DOHH2 (cell line): ENCODE data around the gene DPYD.

Experiments
- H3F3A ChIP-seq: fragments of 200-600 bp; sonication (generic), shearing (Covaris generic); 2 replicates; pipeline ENCODE4 v1.6.0; 2016; ENCODE audit warnings: antibody characterized with exemption, mild to moderate bottlenecking; ENCODE audit not compliant: control insufficient read depth, insufficient read depth
- H3K27ac ChIP-seq: fragments of 200-600 bp; sonication (generic); 2 replicates; pipeline ENCODE4 v1.5.1; 2014; ENCODE audit warnings: low read depth, mild to moderate bottlenecking, low read length, moderate library complexity
- H3K27me3 ChIP-seq: fragments of 200-600 bp; sonication (generic); 2 replicates; pipeline ENCODE4 v1.6.1; 2014; ENCODE audit warnings: mild to moderate bottlenecking, low read length, mixed read lengths; ENCODE audit not compliant: control insufficient read depth
- H3K36me3 ChIP-seq: fragments of 200-600 bp; sonication (generic); 2 replicates; pipeline ENCODE4 v1.6.1; 2014; ENCODE audit warnings: mild to moderate bottlenecking, low read length, moderate library complexity, mixed read lengths; ENCODE audit not compliant: control insufficient read depth
- H3K4me1 ChIP-seq: fragments of 200-600 bp; sonication (generic); 2 replicates; pipeline ENCODE4 v1.6.1; 2014; ENCODE audit warnings: mild to moderate bottlenecking, low read length, mixed read lengths; ENCODE audit not compliant: control insufficient read depth
- H3K4me2 ChIP-seq: fragments of 200-600 bp; sonication (generic); 2 replicates; pipeline ENCODE4 v1.6.0; 2014; ENCODE audit warnings: mild to moderate bottlenecking, low read length, moderate library complexity
- H3K4me3 ChIP-seq: fragments of 200-600 bp; sonication (generic); 2 replicates; pipeline ENCODE4 v1.5.1; 2014; ENCODE audit warnings: mild to moderate bottlenecking, low read length, mixed read lengths
- H3K79me2 ChIP-seq: fragments of 200-600 bp; sonication (generic); 2 replicates; pipeline ENCODE4 v1.6.1; 2014; ENCODE audit warnings: mild to moderate bottlenecking, low read length, mixed read lengths; ENCODE audit not compliant: control insufficient read depth
- H3K9me2 ChIP-seq: fragments of 200-600 bp; sonication (generic); replicated peaks from 2 replicates; pipeline ENCODE4 v1.6.1; 2014; ENCODE audit warnings: mild to moderate bottlenecking, low read length, mixed read lengths; ENCODE audit not compliant: control insufficient read depth
- H3K9me3 ChIP-seq: fragments of 200-600 bp; sonication (generic); 2 replicates; pipeline ENCODE4 v1.6.1; 2014; ENCODE audit warnings: antibody characterized with exemption, low read length, mixed read lengths; ENCODE audit not compliant: control insufficient read depth, insufficient read depth
- H4K20me1 ChIP-seq: fragments of 200-600 bp; sonication (generic); 2 replicates; pipeline ENCODE4 v1.6.0; 2014; ENCODE audit warnings: low read depth, mild to moderate bottlenecking, antibody characterized with exemption, low read length, moderate library complexity; ENCODE audit not compliant: control insufficient read depth, insufficient read depth
- EZH2phosphoT487 ChIP-seq: fragments of 200-600 bp; sonication (generic); IDR thresholded peaks from 2 replicates; pipeline ENCODE4 v1.6.1; 2017; ENCODE audit warnings: borderline replicate concordance, mild to moderate bottlenecking, antibody characterized with exemption, low read length, moderate library complexity, mixed read lengths
- TF ChIP-seq, protein P1 (sequence below): fragments of 200-600 bp; sonication (generic); IDR thresholded peaks from one replicate; pipeline ENCODE4 v1.5.1; 2014; ENCODE audit warnings: antibody characterized with exemption, mild to moderate bottlenecking, low read depth, low read length; ENCODE audit not compliant: poor library complexity, severe bottlenecking

The DPYD gene

GRCh38 chr1:97660431-97661105 is 260.3 kb downstream of the DPYD start:
- Histone ChIP-seq H3K4me1 (no peaks in the 10 kb centered on the region), H3K27me3 (no peaks in the 10 kb centered on the region), H3K27ac (no peak overlapping the region), H3F3A (no peaks in the 10 kb centered on the region), H3K4me3 (no peak overlapping the region), H3K36me3 (no peaks in the 10 kb centered on the region), H3K4me2 (no peak overlapping the region), H4K20me1 (no peaks in the 10 kb centered on the region), H3K79me2 (no peaks in the 10 kb centered on the region), H3K9me2 (no peaks in the 10 kb centered on the region), H3K9me3 (no peaks in the 10 kb centered on the region)
- TF ChIP-seq EZH2phosphoT487, result no peak
- TF ChIP-seq, protein P1, sequence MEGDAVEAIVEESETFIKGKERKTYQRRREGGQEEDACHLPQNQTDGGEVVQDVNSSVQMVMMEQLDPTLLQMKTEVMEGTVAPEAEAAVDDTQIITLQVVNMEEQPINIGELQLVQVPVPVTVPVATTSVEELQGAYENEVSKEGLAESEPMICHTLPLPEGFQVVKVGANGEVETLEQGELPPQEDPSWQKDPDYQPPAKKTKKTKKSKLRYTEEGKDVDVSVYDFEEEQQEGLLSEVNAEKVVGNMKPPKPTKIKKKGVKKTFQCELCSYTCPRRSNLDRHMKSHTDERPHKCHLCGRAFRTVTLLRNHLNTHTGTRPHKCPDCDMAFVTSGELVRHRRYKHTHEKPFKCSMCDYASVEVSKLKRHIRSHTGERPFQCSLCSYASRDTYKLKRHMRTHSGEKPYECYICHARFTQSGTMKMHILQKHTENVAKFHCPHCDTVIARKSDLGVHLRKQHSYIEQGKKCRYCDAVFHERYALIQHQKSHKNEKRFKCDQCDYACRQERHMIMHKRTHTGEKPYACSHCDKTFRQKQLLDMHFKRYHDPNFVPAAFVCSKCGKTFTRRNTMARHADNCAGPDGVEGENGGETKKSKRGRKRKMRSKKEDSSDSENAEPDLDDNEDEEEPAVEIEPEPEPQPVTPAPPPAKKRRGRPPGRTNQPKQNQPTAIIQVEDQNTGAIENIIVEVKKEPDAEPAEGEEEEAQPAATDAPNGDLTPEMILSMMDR, result no peak

GRCh38 chr1:97654876-97655585 is 265.8 kb downstream of the DPYD start:
- Histone ChIP-seq H3K36me3 (no peaks in the 10 kb centered on the region), H3K27ac (no peak overlapping the region), H3F3A (no peaks in the 10 kb centered on the region), H3K4me1 (no peaks in the 10 kb centered on the region), H4K20me1 (no peaks in the 10 kb centered on the region), H3K4me2 (no peak overlapping the region), H3K9me3 (no peaks in the 10 kb centered on the region), H3K79me2 (no peaks in the 10 kb centered on the region), H3K27me3 (no peaks in the 10 kb centered on the region), H3K9me2 (no peaks in the 10 kb centered on the region), H3K4me3 (no peak overlapping the region)
- no peak for TF ChIP-seq EZH2phosphoT487
- TF ChIP-seq, protein P1, result no peak

DNA sequence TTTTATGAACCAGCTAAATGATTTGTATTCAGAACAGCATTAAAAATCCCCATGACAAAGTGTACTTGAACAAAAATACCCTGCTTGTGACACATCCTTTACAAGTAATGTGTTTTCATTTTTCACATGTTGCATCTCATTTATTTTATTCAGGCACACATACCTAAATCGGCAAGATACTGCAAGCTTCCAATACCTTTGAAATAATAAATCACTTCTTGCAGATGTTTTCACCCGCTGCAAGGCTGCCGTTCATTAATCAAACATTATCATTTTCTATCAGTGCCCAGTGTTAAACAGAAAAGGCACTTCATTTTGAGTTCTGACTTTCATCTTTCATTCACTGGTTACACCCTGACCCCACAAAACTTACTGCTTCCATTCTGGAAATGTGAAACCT is 269.6 kb downstream of the DPYD start:
- H3K79me2 ChIP-seq, result no peaks in the 10 kb centered on the region
- H3K4me1 ChIP-seq, result no peaks in the 10 kb centered on the region
- no peaks in the 10 kb centered on the region for H3K36me3 ChIP-seq
- H3K9me3 ChIP-seq, result no peaks in the 10 kb centered on the region
- H3K9me2 ChIP-seq, result no peaks in the 10 kb centered on the region
- no peak overlapping the region for H3K27ac ChIP-seq
- no peak overlapping the region for H3K4me2 ChIP-seq
- no peaks in the 10 kb centered on the region for H3F3A ChIP-seq
- no peaks in the 10 kb centered on the region for H4K20me1 ChIP-seq
- H3K27me3 ChIP-seq, result no peaks in the 10 kb centered on the region
- no peak overlapping the region for H3K4me3 ChIP-seq
- TF ChIP-seq, protein P1, result no peak
- no peak for TF ChIP-seq EZH2phosphoT487
